ENCODE results near the gene STARD10. TPM values are rescaled to one million over a fixed set of nuclear protein-coding genes. Genes with fewer than 3 reads are reported as not detected.

Gene STARD10
- total RNA-seq, 1 donor from 2014 or later, result 42.3 TPM

- DNase-seq (ENCODE audit: low read depth, low spot score), result no peak
Observed at GRCh38 chr11:72781063-72781312, 12.9 kb downstream of the STARD10 start.

GRCh38 chr11:72780296-72781062 is 13.4 kb downstream of the STARD10 start:
- no peak for DNase-seq (ENCODE audit: low read depth, low spot score)

GRCh38 chr11:72779495-72780128 is 14.2 kb downstream of the STARD10 start:
- DNase-seq (ENCODE audit: low read depth, low spot score), result no peak

GRCh38 chr11:72778535-72779494 is 15.0 kb downstream of the STARD10 start:
- DNase-seq (ENCODE audit: low read depth, low spot score), result no peak

GRCh38 chr11:72777755-72778278 is 16.0 kb downstream of the STARD10 start:
- DNase-seq (ENCODE audit: low read depth, low spot score), result no peak

GRCh38 chr11:72776844-72777754 is 16.7 kb downstream of the STARD10 start:
- DNase-seq (ENCODE audit: low read depth, low spot score), result no peak

- no peak for DNase-seq (ENCODE audit: low read depth, low spot score)
Observed at GRCh38 chr11:72776117-72776843, 17.6 kb downstream of the STARD10 start.

- DNase-seq (ENCODE audit: low read depth, low spot score), result no peak
Observed at GRCh38 chr11:72775288-72776110, 18.3 kb downstream of the STARD10 start.

- DNase-seq (ENCODE audit: low read depth, low spot score), result no peak
Observed at GRCh38 chr11:72774499-72774898, 19.3 kb downstream of the STARD10 start.

- DNase-seq (ENCODE audit: low read depth, low spot score), result no peak
Observed at GRCh38 chr11:72773696-72774095, 20.2 kb downstream of the STARD10 start.

GRCh38 chr11:72773291-72773690 is 20.6 kb downstream of the STARD10 start:
- no peak for DNase-seq (ENCODE audit: low read depth, low spot score)

GRCh38 chr11:72772059-72772458 is 21.8 kb downstream of the STARD10 start:
- DNase-seq (ENCODE audit: low read depth, low spot score), result no peak

GRCh38 chr11:72771507-72771906 is 22.3 kb downstream of the STARD10 start:
- DNase-seq (ENCODE audit: low read depth, low spot score), result no peak

GRCh38 chr11:72770799-72771198 is 23.0 kb downstream of the STARD10 start:
- no peak for DNase-seq (ENCODE audit: low read depth, low spot score)

GRCh38 chr11:72769680-72770079 is 24.2 kb downstream of the STARD10 start:
- no peak for DNase-seq (ENCODE audit: low read depth, low spot score)

GRCh38 chr11:72768581-72768980 is 25.3 kb downstream of the STARD10 start:
- DNase-seq (ENCODE audit: low read depth, low spot score), result no peak

- DNase-seq (ENCODE audit: low read depth, low spot score), result no peak
Observed at GRCh38 chr11:72767203-72768062, 26.4 kb downstream of the STARD10 start.

- no peak for DNase-seq (ENCODE audit: low read depth, low spot score)
Observed at GRCh38 chr11:72766152-72766902, 27.5 kb downstream of the STARD10 start.
